WTC11 (cell line): Measurements from ENCODE around the gene MYO7B.

ENCODE experiments used
- ELF4 ChIP-seq: sonication (generic); formaldehyde crosslinking; IDR thresholded peaks from 2 replicates; pipeline ENCODE4 v1.8.1; 2022; ENCODE audit warnings: low read depth, mild to moderate bottlenecking, moderate library complexity, missing genetic modification reagents
- JUN ChIP-seq: sonication (generic); formaldehyde crosslinking; IDR thresholded peaks from 2 replicates; pipeline ENCODE4 v1.8.0; 2023; ENCODE audit warnings: mild to moderate bottlenecking, missing genetic modification reagents
- MAX ChIP-seq: sonication (generic); formaldehyde crosslinking; IDR thresholded peaks from 2 replicates; pipeline ENCODE4 v1.8.0; 2022; ENCODE audit warnings: mild to moderate bottlenecking, missing genetic modification reagents
- MLX ChIP-seq: sonication (generic); formaldehyde crosslinking; IDR thresholded peaks from 2 replicates; pipeline ENCODE4 v1.8.1; 2023; ENCODE audit warnings: mild to moderate bottlenecking, missing genetic modification reagents, moderate library complexity
- STAT6 ChIP-seq: sonication (generic); formaldehyde crosslinking; conservative IDR thresholded peaks from 2 replicates; pipeline ENCODE4 v1.8.1; 2023; ENCODE audit warnings: mild to moderate bottlenecking, low read depth, missing genetic modification reagents, moderate library complexity

- TF ChIP-seq ELF4 (CRISPR knock-in tag), result no peak
- TF ChIP-seq MAX (CRISPR knock-in tag), result no peak
- TF ChIP-seq MLX (CRISPR knock-in tag), result no peak
- no peak for TF ChIP-seq STAT6 (CRISPR knock-in tag)
- TF ChIP-seq JUN (CRISPR knock-in tag), result no peak
Observed at GRCh38 chr2:127581516-127582490, 46.3 kb downstream of the MYO7B start.
